IPS-15b (cell line): ENCODE measurements around the gene R3HDM4.

Experiments
- H3K27me3 ChIP-seq: one replicate; pipeline ENCODE4 v1.6.1; 2013; ENCODE audit warnings: low read length; ENCODE audit not compliant: control insufficient read depth, insufficient read depth
- H3K36me3 ChIP-seq: one replicate; pipeline ENCODE4 v1.6.1; 2013; ENCODE audit warnings: low read length; ENCODE audit not compliant: control insufficient read depth, insufficient read depth
- H3K4me1 ChIP-seq: one replicate; pipeline ENCODE4 v1.6.1; 2013; ENCODE audit warnings: mild to moderate bottlenecking, low read length; ENCODE audit not compliant: control insufficient read depth, insufficient read depth
- H3K4me3 ChIP-seq: one replicate; pipeline ENCODE4 v1.5.1; 2013; ENCODE audit warnings: low read depth, low read length
- H3K9ac ChIP-seq: one replicate; pipeline ENCODE4 v1.6.1; 2013; ENCODE audit warnings: low read depth, mild to moderate bottlenecking, low read length
- H3K9me3 ChIP-seq: one replicate; pipeline ENCODE4 v1.6.1; 2013; ENCODE audit warnings: mild to moderate bottlenecking, low read length; ENCODE audit not compliant: control insufficient read depth, insufficient read depth

Gene R3HDM4

GRCh38 chr19:953445-954271, 40.6 kb upstream of the R3HDM4 start:
- no peaks in the 10 kb centered on the region for H3K4me1 ChIP-seq

GRCh38 chr19:952680-953444, 39.8 kb upstream of the R3HDM4 start:
- Histone ChIP-seq H3K4me1 (no peaks in the 10 kb centered on the region), H3K9me3 (no peaks in the 10 kb centered on the region), H3K4me3 (peak overlapping the region; percentile 4), H3K9ac (peak overlapping the region; percentile 60), H3K27me3 (no peaks in the 10 kb centered on the region), H3K36me3 (peaks cover under 1% of the 10 kb centered on the region)

More at GRCh38 chr19:953445-954271, 40.6 kb upstream of the R3HDM4 start:
- no peaks in the 10 kb centered on the region for H3K27me3 ChIP-seq
- H3K9ac ChIP-seq, result no peak overlapping the region
- H3K4me3 ChIP-seq, result no peak overlapping the region
- H3K9me3 ChIP-seq, result no peaks in the 10 kb centered on the region
- no peaks in the 10 kb centered on the region for H3K36me3 ChIP-seq

GRCh38 chr19:952049-952679, 39.1 kb upstream of the R3HDM4 start:
- Histone ChIP-seq H3K27me3 (no peaks in the 10 kb centered on the region), H3K4me3 (no peak overlapping the region), H3K36me3 (peaks cover 5% of the 10 kb centered on the region), H3K9me3 (no peaks in the 10 kb centered on the region), H3K9ac (peak overlapping the region; percentile 60), H3K4me1 (no peaks in the 10 kb centered on the region)

GRCh38 chr19:950352-951066, 37.5 kb upstream of the R3HDM4 start:
- no peaks in the 10 kb centered on the region for H3K9me3 ChIP-seq
- no peaks in the 10 kb centered on the region for H3K4me1 ChIP-seq
- no peak overlapping the region for H3K4me3 ChIP-seq
- no peak overlapping the region for H3K9ac ChIP-seq
- H3K36me3 ChIP-seq, result peaks cover 6% of the 10 kb centered on the region
- no peaks in the 10 kb centered on the region for H3K27me3 ChIP-seq

- no peak overlapping the region for H3K4me3 ChIP-seq
- peaks cover 10% of the 10 kb centered on the region for H3K36me3 ChIP-seq
- no peaks in the 10 kb centered on the region for H3K27me3 ChIP-seq
- H3K4me1 ChIP-seq, result no peaks in the 10 kb centered on the region
- H3K9me3 ChIP-seq, result no peaks in the 10 kb centered on the region
- H3K9ac ChIP-seq, result no peak overlapping the region
Observed at GRCh38 chr19:948842-949496, 36.0 kb upstream of the R3HDM4 start.

- H3K4me1 ChIP-seq, result no peaks in the 10 kb centered on the region
- peaks cover 10% of the 10 kb centered on the region for H3K36me3 ChIP-seq
- H3K9me3 ChIP-seq, result no peaks in the 10 kb centered on the region
- no peaks in the 10 kb centered on the region for H3K27me3 ChIP-seq
- H3K4me3 ChIP-seq, result no peak overlapping the region
- H3K9ac ChIP-seq, result no peak overlapping the region
Observed at GRCh38 chr19:947707-948539, 34.9 kb upstream of the R3HDM4 start.

- H3K36me3 ChIP-seq, result peaks cover 12% of the 10 kb centered on the region
- no peak overlapping the region for H3K9ac ChIP-seq
- H3K9me3 ChIP-seq, result no peaks in the 10 kb centered on the region
- H3K27me3 ChIP-seq, result no peaks in the 10 kb centered on the region
- no peaks in the 10 kb centered on the region for H3K4me1 ChIP-seq
- no peak overlapping the region for H3K4me3 ChIP-seq
Observed at GRCh38 chr19:947090-947706, 34.2 kb upstream of the R3HDM4 start.

GRCh38 chr19:945401-946252, 32.6 kb upstream of the R3HDM4 start:
- no peaks in the 10 kb centered on the region for H3K9me3 ChIP-seq
- no peak overlapping the region for H3K4me3 ChIP-seq
- no peak overlapping the region for H3K9ac ChIP-seq
- H3K4me1 ChIP-seq, result no peaks in the 10 kb centered on the region
- peaks cover 21% of the 10 kb centered on the region for H3K36me3 ChIP-seq
- H3K27me3 ChIP-seq, result no peaks in the 10 kb centered on the region

GRCh38 chr19:944663-945241, 31.7 kb upstream of the R3HDM4 start:
- Histone ChIP-seq H3K9ac (no peak overlapping the region), H3K4me1 (no peaks in the 10 kb centered on the region), H3K27me3 (no peaks in the 10 kb centered on the region), H3K36me3 (peaks cover 22% of the 10 kb centered on the region), H3K9me3 (no peaks in the 10 kb centered on the region), H3K4me3 (no peak overlapping the region)
